H1 (cell line): ENCODE results near the gene GPR150.

ENCODE experiments used
- CHD1 ChIP-seq: IDR thresholded peaks from 2 replicates; pipeline ENCODE4 v1.6.1; 2012; ENCODE audit warnings: low read depth, low read length, improper control_type of control experiment
- CTCF ChIP-seq, 3 experiments: IDR thresholded peaks; 1 replicate in 2 of 3; 2 replicates in 1 of 3; pipeline versions ENCODE4 v1.5.1 to v1.6.1; 2011; ENCODE audit warnings: low read length in 3 of 3, mild to moderate bottlenecking in 3 of 3, inconsistent platforms in 2 of 3, low read depth in 1 of 3, moderate library complexity in 1 of 3; ENCODE audit not compliant: insufficient read depth in 1 of 3; ENCODE audit errors: control extremely low read depth in 1 of 3
- EP300 ChIP-seq, 2 experiments: IDR thresholded peaks; 1 replicate in 1 of 2; 2 replicates in 1 of 2; pipeline ENCODE4 v1.6.1; 2011 to 2012; ENCODE audit warnings: low read depth in 2 of 2, low read length in 2 of 2, mild to moderate bottlenecking in 2 of 2, borderline replicate concordance in 1 of 2, inconsistent platforms in 1 of 2, moderate library complexity in 1 of 2
- EZH2 ChIP-seq: fragments of 200-600 bp; sonication (generic); IDR thresholded peaks from 2 replicates; pipeline ENCODE4 v1.7.1; 2012; ENCODE audit warnings: low read depth, mild to moderate bottlenecking, moderate library complexity, low read length, inconsistent platforms; ENCODE audit not compliant: severe bottlenecking
- JUN ChIP-seq: IDR thresholded peaks from 2 replicates; pipeline ENCODE4 v1.6.1; 2011; ENCODE audit warnings: low read depth, mild to moderate bottlenecking, improper control_type of control experiment, low read length
- JUND ChIP-seq: IDR thresholded peaks from 2 replicates; pipeline ENCODE4 v1.6.1; 2011; ENCODE audit warnings: mild to moderate bottlenecking, improper control_type of control experiment, low read length
- POLR2A ChIP-seq, 2 experiments: IDR thresholded peaks; 1 replicate in 1 of 2; 2 replicates in 1 of 2; pipeline ENCODE4 v1.6.1; 2011; ENCODE audit warnings: low read depth in 2 of 2, low read length in 2 of 2, mild to moderate bottlenecking in 2 of 2; ENCODE audit errors: control extremely low read depth in 1 of 2
- POU5F1 ChIP-seq: IDR thresholded peaks from 2 replicates; pipeline ENCODE4 v1.6.1; 2011; ENCODE audit warnings: low read depth, mild to moderate bottlenecking, low read length, moderate library complexity
- RXRA ChIP-seq: IDR thresholded peaks from 2 replicates; pipeline ENCODE4 v1.6.1; 2011; ENCODE audit warnings: low read depth, mild to moderate bottlenecking, low read length, moderate library complexity; ENCODE audit not compliant: insufficient read depth
- SIN3A ChIP-seq, 2 experiments: IDR thresholded peaks in 1 of 2; conservative IDR thresholded peaks in 1 of 2; 2 replicates each; pipeline ENCODE4 v1.6.1; 2011 to 2012; ENCODE audit warnings: low read length in 2 of 2, improper control_type of control experiment in 1 of 2, low read depth in 1 of 2, mild to moderate bottlenecking in 1 of 2
- SP1 ChIP-seq: IDR thresholded peaks from 2 replicates; pipeline ENCODE4 v1.6.1; 2011; ENCODE audit warnings: low read depth, low read length
- TAF1 ChIP-seq: IDR thresholded peaks from 2 replicates; pipeline ENCODE4 v1.6.1; 2011; ENCODE audit warnings: mild to moderate bottlenecking, low read depth, low read length
- TAF7 ChIP-seq: optimal IDR thresholded peaks from 2 replicates; pipeline ENCODE3; 2011; ENCODE audit warnings: low read depth, mild to moderate bottlenecking, inconsistent platforms, low read length, moderate library complexity, borderline replicate concordance
- USF2 ChIP-seq: IDR thresholded peaks from 2 replicates; pipeline ENCODE4 v1.6.1; 2011; ENCODE audit warnings: low read length, improper control_type of control experiment

GRCh38 chr5:95649842-95650620 lies 30.1 kb downstream of the GPR150 start:
- no peak for TF ChIP-seq USF2
- no peak for TF ChIP-seq SIN3A (conservative IDR thresholded peaks at IDR 0.05 in 1 of 2, IDR thresholded peaks at IDR 0.05 in 1 of 2; ENCODE audit: low read depth in 1 of 2, low read length in 2 of 2)
- no peak for TF ChIP-seq JUND
- no peak for TF ChIP-seq SP1
- no peak for TF ChIP-seq TAF1
- no peak for TF ChIP-seq CTCF (IDR thresholded peaks at IDR 0.05; ENCODE audit: control extremely low read depth in 1 of 3, insufficient read depth in 1 of 3, low read depth in 1 of 3, low read length in 3 of 3)
- TF ChIP-seq POLR2A (IDR thresholded peaks at IDR 0.05; ENCODE audit: control extremely low read depth in 1 of 2, low read depth in 2 of 2, low read length in 2 of 2): no peak
- no peak for TF ChIP-seq EP300 (IDR thresholded peaks at IDR 0.05; ENCODE audit: borderline replicate concordance in 1 of 2, low read depth in 2 of 2, low read length in 2 of 2)
- TF ChIP-seq RXRA: no peak
- TF ChIP-seq TAF7: no peak
- TF ChIP-seq CHD1: no peak
- TF ChIP-seq JUN: no peak
- TF ChIP-seq POU5F1: no peak
- TF ChIP-seq EZH2: no peak
